Neuron (in vitro differentiated cells): ENCODE data around the gene IQCE.

Experiments used
- H2AFZ ChIP-seq: one replicate; pipeline ENCODE4 v1.6.1; 2013; ENCODE audit warnings: low read depth, mild to moderate bottlenecking, inconsistent platforms, low read length, moderate library complexity
- H3K27me3 ChIP-seq: one replicate; pipeline ENCODE4 v1.6.1; 2013; ENCODE audit warnings: low read length; ENCODE audit not compliant: insufficient read depth
- H3K36me3 ChIP-seq: one replicate; pipeline ENCODE4 v1.6.1; 2013; ENCODE audit warnings: low read length; ENCODE audit not compliant: insufficient read depth
- H3K4me1 ChIP-seq: one replicate; pipeline ENCODE4 v1.6.1; 2013; ENCODE audit warnings: low read length; ENCODE audit not compliant: insufficient read depth
- H3K4me3 ChIP-seq: 2 replicates; pipeline ENCODE4 v1.5.1; 2013; ENCODE audit warnings: mild to moderate bottlenecking, low read length, moderate library complexity
- H3K9me3 ChIP-seq: one replicate; pipeline ENCODE4 v1.6.1; 2013; ENCODE audit warnings: low read length

Gene IQCE

GRCh38 chr7:2622869-2623697, 64.3 kb downstream of the IQCE start:
- Histone ChIP-seq H3K4me3 (no peak overlapping the region), H3K27me3 (no peaks in the 10 kb centered on the region), H3K9me3 (peaks cover 5% of the 10 kb centered on the region), H3K36me3 (no peaks in the 10 kb centered on the region), H2AFZ (no peak overlapping the region), H3K4me1 (peaks cover 27% of the 10 kb centered on the region)

- H2AFZ ChIP-seq = no peak overlapping the region
- H3K36me3 ChIP-seq = no peaks in the 10 kb centered on the region
- peaks cover 5% of the 10 kb centered on the region for H3K9me3 ChIP-seq
- no peaks in the 10 kb centered on the region for H3K27me3 ChIP-seq
- no peak overlapping the region for H3K4me3 ChIP-seq
- H3K4me1 ChIP-seq = peaks cover 26% of the 10 kb centered on the region
Measured at GRCh38 chr7:2623698-2624014, 64.9 kb downstream of the IQCE start.

GRCh38 chr7:2624293-2624886, 65.6 kb downstream of the IQCE start:
- Histone ChIP-seq H3K27me3 (no peaks in the 10 kb centered on the region), H3K4me3 (no peak overlapping the region), H3K36me3 (no peaks in the 10 kb centered on the region), H3K4me1 (peaks cover 26% of the 10 kb centered on the region), H3K9me3 (peaks cover 5% of the 10 kb centered on the region), H2AFZ (no peak overlapping the region)

- Histone ChIP-seq H3K4me3 (no peak overlapping the region), H3K27me3 (no peaks in the 10 kb centered on the region), H3K36me3 (no peaks in the 10 kb centered on the region), H2AFZ (no peak overlapping the region), H3K9me3 (peaks cover 5% of the 10 kb centered on the region), H3K4me1 (peaks cover 31% of the 10 kb centered on the region)
Measured at GRCh38 chr7:2626498-2627117, 67.8 kb downstream of the IQCE start.

- Histone ChIP-seq H2AFZ (no peak overlapping the region), H3K4me1 (peaks cover 23% of the 10 kb centered on the region), H3K36me3 (no peaks in the 10 kb centered on the region), H3K4me3 (no peak overlapping the region), H3K9me3 (peaks cover 5% of the 10 kb centered on the region), H3K27me3 (no peaks in the 10 kb centered on the region)
Measured at GRCh38 chr7:2627258-2628129, 68.7 kb downstream of the IQCE start.

GRCh38 chr7:2628130-2628482, 69.3 kb downstream of the IQCE start:
- Histone ChIP-seq H3K27me3 (no peaks in the 10 kb centered on the region), H3K36me3 (no peaks in the 10 kb centered on the region), H3K9me3 (peaks cover 5% of the 10 kb centered on the region), H3K4me1 (peaks cover 21% of the 10 kb centered on the region), H3K4me3 (no peak overlapping the region), H2AFZ (no peak overlapping the region)

- Histone ChIP-seq H2AFZ (no peak overlapping the region), H3K4me1 (peaks cover 21% of the 10 kb centered on the region), H3K36me3 (no peaks in the 10 kb centered on the region), H3K9me3 (peaks cover 5% of the 10 kb centered on the region), H3K27me3 (no peaks in the 10 kb centered on the region), H3K4me3 (no peak overlapping the region)
Measured at GRCh38 chr7:2628891-2629290, 70.1 kb downstream of the IQCE start.

- no peak overlapping the region for H3K4me3 ChIP-seq
- H3K4me1 ChIP-seq = peaks cover 32% of the 10 kb centered on the region
- no peaks in the 10 kb centered on the region for H3K36me3 ChIP-seq
- H3K9me3 ChIP-seq = peaks cover 5% of the 10 kb centered on the region
- H2AFZ ChIP-seq = no peak overlapping the region
- no peaks in the 10 kb centered on the region for H3K27me3 ChIP-seq
Measured at GRCh38 chr7:2629746-2630681, 71.2 kb downstream of the IQCE start.

GRCh38 chr7:2631946-2632732, 73.4 kb downstream of the IQCE start, which contains the start of gene TTYH3:
TSS of gene TTYH3 (plus strand) at chr7:2631986. CDS start at chr7:2632156, 170 bp downstream.
- no peaks in the 10 kb centered on the region for H3K36me3 ChIP-seq
- H3K9me3 ChIP-seq = no peaks in the 10 kb centered on the region
- H3K4me3 ChIP-seq = peak within 1 kb of the TSS; percentile 64
- H3K27me3 ChIP-seq = no peaks in the 10 kb centered on the region
- H2AFZ ChIP-seq = no peak within 1 kb of the TSS
- peaks cover 38% of the 10 kb centered on the region for H3K4me1 ChIP-seq

GRCh38 chr7:2632733-2633537, 74.2 kb downstream of the IQCE start:
- Histone ChIP-seq H3K9me3 (no peaks in the 10 kb centered on the region), H2AFZ (no peak overlapping the region), H3K4me3 (peak overlapping the region; percentile 64), H3K36me3 (no peaks in the 10 kb centered on the region), H3K4me1 (peaks cover 38% of the 10 kb centered on the region), H3K27me3 (no peaks in the 10 kb centered on the region)
